HG02763 (cell line): ENCODE measurements around the gene TXNRD2.
"Not testable (repeated sequence)": the region's sequence is repeated elsewhere in the genome, so short reads cannot be mapped to it uniquely, and the experiment has no call there.

Experiments used
- ATAC-seq: cut with Tn5 transposase; IDR thresholded peaks from one replicate; pipeline ENCODE4 v1.9.1; 2021; ENCODE audit warnings: mild to moderate bottlenecking, moderate library complexity; ENCODE audit not compliant: unreplicated experiment

The TXNRD2 gene

DNA sequence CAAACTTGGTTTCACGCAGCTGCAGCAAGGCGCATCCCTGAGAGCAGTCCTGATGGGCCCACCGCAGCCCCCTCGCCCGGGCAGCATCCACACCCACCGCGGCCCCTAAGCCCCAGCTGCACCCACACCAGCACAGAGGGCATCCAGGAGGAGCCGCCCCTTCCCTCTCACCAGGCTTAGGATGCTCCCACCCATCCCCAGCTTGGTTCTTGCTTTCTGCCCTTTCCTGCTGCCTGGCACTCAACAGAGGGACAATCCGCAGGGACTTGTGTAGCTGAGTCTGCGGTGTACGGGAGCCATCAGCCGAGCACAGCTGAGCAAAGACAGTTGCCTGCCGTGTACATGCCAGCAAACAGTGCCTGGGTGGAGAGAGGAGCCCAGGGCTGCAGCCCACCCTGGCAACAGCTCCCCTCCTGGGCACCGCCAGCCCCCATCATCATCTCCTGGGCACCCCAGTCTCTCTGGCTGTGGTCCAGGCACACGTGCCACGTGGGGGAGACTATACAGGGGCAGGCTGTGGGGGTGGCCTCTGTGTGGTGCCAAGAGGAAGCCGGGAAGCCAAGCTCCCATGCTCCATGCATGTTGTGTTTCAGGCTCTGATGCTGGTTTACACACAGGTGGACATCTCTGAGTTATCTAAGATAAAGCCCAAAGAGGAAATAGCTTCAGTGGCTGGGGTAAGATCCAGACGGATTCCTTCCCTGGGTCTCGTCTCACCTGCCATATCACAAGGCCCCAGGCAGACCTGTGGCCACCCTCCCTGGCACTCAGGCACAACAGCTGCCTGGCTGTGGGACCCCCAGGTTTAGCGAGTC is 50.9 kb downstream of the TXNRD2 start:
- ATAC-seq: no peak

DNA sequence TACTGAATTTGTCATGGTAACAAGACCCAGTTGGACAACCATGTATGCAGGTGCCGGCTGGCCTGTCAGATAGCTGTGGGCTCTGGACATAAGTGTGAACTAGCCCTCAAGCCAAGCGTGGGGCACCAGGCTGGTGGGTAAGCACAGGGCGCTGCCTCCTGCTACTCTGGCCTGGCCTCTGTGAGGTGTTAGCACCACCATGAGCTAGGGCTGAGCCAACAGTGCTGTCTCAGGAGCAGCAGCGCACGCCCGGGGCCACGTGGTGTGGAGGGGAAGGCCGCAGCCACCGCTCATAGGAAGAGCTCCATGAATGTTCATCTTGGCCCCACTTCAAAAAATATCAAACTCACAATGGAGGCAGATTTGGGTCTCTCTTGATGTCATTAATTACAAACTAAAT is 51.7 kb downstream of the TXNRD2 start:
- ATAC-seq: no peak

DNA sequence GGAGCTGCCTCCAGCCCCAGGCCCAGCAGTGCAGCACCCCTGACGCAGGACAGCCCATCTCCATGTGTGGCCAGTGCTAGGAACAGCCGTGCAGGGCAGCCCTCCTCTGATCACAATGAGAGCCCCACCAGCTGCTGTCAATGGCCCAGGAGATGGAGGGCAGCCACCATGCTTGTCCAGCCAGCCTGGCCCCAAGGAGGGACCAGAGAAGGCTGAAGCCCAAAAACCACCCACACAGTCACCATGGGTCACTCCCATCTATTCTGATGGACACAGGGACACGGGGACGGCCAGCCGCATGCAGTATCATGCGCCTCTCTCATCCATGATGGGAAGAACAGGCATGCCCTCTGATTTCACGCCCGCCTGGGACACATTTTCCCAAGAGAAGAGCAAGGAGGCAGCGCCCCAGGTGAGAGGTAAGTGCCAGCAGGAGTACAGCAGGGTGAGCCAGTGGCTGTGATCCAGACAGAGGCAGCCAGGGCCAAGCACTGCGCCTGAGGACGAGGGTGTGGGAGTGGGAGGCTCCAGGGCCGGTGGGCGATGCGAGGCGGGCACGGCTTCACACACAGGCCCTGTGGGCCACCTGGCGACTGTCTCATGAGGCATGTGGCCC is 53.4 kb downstream of the TXNRD2 start:
- no peak for ATAC-seq

DNA sequence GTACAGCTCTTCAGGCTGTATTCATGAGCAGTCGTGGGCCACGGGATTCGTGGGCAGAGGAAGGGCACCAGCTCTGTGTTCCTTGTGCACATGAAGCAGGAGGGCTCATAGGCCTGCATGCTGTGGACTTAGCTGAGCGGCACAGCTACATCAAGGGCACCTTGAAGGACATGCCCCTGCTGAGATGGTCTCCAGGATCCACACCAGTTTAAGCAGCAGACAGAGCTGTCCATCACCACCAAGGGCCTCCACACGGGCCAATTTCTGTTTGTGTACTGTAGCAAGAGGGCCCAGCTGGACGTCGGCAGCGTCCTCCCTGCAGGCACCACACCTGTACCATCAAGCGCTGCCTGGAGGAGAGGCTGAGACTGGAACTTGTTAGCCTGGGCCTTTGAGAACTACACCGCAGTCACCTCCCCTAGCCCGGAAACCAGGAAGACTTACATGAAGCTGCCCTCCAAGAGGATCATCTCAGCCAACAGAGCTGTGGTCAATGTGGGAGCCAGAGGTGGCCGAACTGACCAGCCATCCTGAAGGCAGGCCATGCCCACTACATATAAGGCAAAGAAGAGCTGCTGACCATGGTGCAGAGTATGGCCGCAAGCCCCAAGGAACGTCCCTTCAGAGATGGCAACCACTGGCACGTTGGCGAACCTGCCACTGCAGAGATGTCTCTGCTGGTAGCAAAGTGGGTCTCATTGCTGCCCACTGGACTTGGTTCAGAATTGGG is 54.2 kb downstream of the TXNRD2 start:
- ATAC-seq: no peak

DNA sequence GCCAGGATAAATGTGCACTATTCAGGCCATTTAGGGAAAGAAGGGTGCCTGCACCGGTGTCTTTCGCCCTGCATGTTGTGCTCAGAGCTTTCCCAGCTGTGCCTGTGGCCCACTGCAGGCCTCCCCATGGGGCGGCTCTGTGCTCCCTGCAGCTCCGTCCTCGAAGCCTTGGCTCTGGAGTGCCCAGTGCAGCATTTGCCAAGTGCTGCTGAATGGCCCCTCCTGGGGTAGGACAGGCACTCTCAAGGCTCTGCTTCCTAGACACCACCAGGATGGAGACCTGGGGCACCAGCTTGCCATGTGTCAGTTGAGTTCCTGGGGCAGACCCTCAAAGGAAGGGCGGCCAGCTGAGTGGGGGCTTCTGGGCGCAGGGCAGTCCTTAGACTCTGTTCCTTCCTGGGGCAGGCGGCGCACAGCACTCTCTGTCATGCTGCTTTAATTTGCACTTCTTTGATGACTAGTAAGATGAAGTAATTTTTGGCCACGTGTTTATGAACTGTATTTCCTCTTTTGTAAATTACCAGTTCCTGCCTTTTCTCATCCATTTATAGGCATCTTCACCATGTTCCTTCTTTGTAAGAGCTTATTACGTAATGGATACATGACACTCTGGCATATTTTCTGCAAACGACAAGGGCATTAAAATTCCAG is 54.9 kb downstream of the TXNRD2 start:
- no peak for ATAC-seq

DNA sequence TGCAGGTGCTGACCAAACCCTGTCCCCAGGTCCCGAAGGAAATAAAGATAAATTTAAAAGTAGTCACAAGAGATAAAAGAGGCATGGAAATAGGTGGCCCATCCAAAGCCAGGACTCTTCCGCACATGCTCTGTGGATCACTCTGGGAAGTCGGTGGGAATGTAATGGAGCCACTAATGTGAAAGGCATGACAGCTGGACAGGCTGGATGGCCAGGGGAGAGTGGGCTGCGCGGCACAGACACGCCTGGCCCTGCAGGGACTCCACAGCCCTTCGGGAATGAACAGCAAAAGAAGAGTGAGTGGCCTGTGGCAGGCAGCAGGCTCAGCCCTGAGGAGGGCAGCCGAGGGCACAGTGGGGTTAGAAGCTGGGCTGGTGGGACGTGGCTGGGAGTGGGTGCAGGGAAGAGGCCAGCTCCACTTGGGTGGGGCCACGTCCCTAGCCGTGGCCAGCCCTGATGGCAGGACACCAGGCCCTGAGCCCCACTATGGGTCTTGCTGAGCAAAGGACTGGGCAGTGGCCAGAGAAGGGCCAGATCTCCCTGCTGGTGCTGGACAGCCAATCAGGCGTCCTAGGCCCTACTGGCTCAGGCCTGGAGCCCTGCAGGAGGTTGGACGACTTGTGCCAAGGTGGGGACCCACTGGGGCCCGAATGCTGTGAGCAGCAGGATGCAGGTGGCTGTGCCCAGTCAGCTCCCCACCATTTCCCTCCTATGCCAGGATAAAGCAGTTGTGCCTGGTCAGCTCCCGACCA is 55.6 kb downstream of the TXNRD2 start:
- ATAC-seq: no peak

DNA sequence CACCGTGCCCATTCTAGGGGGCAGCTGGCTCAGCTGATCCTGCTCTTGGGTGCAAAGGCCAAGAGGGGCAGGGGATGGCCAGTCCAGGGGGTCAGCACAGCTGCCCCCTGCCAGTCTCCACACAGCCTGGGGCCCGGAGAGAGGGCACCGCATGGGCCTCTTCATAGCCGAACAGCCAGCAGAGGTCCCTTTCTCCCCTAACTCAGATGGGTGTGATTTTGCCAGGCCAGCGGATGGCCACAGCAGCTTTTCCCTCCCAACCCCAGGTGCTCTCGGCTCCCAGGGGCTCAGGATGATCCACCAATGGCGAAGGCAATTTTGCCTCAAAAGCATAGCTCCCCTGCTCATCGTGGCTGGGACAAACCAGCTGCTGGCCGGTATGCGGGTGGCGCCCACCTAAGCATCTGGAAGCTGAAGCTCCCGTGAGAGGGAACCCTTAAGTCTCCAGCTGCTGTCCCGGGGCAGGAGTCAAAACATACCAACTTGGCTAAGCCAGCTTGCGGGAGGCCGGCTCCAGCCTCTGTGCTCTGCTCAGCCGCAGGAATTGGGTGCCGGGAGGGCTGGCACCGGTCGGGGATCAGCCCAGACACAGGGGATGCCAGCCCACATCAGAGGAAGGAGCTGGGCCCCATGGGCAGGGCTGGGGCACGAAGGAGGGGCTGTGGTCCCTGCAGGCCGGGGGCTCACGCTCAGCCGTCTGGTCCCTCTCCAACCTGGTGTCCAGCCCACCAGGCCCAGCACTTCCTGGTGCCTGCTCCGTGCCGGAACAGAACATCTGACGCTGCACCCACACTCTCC is 56.5 kb downstream of the TXNRD2 start:
- no peak for ATAC-seq

DNA sequence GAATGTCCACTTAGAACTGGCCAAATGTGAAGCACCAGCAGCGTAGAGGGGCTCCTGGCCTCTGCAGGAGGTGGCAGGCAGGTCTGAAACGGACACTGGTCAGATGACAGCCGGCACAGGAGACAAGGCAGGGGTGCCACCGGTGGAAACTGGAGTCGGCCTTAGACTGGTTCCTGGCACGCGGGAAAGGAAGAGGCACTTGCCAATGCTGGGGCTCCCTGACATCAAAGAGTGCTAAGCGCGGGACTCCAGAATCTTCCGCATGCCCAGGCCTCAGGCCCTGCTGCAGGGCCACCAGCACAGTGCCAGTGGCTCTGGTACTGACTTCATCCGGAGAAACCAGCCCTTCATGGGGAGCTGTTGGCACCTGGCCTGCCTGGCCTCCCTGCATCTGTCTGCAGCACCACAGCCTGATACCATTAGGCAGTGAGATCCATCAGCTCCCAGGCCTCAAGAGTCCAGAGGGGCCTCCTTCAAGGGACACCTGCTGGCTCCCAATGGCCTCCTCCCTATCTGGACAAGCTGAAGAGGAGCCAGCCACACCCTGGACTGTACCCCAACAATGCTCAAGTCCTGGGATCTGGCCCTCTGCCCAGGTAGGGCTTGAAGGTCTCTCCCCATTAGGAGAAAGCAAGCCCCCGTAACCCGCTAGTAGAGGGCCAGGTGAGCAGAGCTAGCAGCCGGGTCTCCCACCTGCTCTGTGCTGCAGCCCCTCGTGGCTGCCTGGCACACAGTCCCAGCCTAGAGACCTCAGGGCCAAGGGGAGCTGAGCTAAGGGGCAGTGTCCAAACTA is 57.3 kb downstream of the TXNRD2 start:
- no peak for ATAC-seq

DNA sequence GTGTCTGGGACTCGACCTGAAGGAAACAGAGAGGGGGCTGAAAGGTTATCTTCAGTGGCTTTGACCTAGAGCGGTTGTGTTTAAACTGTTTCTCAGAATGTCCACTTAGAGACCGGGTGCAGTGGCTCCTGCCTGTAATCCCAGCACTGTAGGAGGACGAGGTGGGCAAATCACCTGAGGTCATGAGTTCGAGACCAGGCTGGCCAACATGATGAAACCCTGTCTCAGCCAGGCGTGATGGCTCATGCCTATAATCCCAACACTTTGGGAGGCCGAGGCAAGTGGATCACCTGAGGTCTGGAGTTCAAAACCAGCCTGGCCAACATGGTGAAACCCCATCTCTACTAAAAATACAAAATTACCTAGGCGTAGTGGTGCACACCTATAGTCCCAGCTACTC is 58.2 kb downstream of the TXNRD2 start:
- ATAC-seq: not testable (repeated sequence)

DNA sequence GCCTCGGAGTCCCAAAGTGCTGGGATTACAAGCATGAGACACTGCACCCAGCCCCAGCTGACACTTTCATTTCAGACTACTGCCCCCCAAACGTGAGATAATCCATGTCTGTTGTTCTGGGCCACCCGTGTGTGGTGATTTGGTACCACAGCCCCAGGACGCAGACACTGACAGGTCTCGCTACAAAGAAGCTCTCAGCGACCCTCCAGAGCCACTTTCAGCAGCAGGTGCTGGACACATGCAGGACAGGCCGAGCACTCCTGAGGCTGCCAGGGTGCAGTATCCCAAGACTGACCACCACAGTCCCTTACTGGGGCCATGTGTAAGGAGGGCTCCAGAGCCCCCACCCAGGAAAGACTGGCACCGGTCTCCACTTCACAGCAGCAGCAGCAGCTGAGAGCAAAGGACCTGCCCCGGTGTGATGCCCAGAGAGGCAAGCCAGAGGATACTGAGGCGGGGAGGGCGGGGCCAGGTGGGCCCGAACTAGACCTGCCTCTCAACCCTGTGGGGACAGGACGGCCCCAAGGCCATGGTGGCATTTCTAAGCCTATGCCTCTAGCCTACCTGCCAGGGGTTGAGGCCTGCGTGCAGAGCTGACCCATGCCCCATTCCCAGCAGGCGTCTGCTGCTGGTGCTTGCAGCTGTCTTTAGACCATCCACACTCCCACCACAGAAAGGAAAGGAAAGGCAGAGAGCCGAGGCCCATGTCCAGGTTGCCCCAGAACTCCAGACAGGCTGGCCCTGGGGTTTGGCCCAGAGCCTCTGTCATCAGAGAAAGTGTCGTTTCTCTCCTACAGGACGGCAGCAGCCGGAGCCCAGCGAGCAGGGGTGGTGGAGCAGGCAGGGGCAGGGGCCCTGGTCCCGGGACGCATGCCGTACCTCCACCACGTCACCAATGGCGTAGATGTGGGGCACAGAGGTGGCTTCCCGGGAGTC is 58.9 kb downstream of the TXNRD2 start:
- ATAC-seq: no peak

DNA sequence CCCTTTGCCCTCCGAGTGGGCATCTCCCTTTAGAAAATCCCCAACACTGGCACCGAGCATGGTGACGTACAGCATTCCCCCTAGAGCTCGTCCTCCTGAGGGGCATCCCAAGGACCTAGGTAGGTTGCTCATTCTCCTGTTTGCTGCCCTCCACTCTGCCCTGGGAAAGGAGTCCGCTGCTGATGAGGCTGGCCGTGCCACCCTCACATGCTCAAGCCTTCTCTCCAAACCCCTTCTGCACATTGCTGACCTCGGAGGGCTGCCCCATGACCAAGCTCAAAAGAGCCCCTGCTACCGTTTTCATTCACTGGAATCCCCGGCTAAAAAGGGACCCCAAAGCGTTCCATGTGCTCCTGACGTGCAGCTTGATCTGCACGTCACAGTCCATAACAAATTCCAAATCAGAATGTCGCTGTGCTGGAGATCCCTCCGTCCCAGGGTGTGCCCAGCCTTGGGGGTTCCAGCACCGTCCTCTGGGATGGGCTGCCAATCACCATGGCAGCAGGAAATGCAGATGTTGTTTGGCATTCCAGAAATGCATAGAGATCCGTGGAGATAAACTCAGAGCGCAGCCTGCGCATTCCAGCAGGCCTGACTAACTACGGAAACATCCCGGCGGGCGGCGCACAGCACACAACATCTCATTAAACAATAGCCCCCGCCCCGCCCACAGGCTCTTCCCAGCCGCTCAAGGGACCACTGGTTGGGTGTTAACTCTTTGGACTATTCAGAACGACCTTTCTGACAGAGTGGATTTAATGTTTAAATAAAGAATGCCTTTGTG is 60.6 kb downstream of the TXNRD2 start:
- no peak for ATAC-seq

DNA sequence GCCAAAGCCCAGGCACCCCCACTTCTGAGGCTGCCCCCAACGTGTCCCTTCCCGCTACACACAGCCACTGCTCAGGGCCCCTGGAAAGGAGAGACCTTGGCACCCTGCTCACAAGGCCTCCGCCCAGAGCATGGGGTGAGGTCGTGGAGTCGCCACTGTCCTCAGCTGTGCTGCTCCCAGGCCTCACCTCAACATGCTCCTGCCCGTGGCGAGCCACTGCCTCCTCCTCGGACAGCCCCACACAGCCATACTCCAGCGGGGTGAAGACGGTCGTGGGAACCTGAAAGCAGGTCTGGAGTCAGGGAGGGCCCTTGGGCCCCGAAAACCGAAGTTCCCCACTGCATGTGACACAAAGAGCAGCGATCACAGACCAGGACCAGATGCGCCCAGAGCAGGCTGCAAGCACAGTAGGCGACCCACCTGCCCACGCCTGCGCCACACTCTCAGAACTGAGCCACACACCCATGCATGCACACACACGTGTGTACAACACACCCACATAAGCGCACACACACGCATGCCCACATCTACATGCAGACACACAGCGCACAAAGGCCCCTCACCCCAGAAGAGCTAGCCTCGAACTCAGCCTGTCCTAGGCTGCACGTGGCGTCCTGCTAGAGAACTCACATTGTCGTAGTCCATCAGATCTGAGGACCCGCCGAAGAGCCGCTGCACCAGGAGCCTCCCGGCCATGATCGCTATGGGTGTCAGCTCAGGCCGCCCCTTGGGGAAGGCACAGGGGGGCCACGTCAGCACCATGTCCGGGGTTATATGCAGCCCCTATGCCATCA is 61.4 kb downstream of the TXNRD2 start:
- no peak for ATAC-seq

DNA sequence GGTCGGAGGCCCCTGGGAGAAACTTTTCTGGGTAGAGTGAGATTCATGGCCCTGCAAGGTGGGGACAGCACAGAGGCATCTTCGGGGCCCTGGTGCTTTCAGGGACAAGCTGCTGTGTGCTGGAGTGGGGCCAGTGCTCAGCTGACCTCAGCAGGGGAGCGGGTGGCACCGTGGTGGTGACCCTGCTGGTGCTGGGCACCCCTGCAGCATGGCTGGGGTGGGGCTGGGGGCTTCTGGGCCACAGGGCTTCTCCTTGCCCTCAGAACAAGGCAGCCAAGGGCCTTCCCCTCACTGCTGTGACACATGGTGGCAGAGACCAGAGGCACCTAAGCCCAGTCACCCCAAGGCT is 62.0 kb downstream of the TXNRD2 start:
- ATAC-seq: no peak

DNA sequence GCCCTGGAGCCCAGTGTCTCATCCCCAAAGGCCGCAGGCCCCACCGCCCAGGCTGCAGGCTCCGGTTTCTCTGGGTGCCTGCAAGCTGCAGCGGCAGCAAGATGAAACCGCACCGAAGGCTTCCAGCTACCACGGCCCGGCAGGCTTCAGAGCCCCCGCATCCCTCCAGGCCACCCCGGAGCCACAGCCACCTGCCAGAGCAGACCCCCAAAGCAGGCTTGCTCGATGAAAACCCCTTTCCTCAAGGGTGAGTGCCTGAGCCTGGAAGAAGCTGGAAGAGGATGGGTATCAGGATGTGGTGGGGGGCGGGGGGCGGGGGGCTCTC is 62.4 kb downstream of the TXNRD2 start:
- no peak for ATAC-seq

DNA sequence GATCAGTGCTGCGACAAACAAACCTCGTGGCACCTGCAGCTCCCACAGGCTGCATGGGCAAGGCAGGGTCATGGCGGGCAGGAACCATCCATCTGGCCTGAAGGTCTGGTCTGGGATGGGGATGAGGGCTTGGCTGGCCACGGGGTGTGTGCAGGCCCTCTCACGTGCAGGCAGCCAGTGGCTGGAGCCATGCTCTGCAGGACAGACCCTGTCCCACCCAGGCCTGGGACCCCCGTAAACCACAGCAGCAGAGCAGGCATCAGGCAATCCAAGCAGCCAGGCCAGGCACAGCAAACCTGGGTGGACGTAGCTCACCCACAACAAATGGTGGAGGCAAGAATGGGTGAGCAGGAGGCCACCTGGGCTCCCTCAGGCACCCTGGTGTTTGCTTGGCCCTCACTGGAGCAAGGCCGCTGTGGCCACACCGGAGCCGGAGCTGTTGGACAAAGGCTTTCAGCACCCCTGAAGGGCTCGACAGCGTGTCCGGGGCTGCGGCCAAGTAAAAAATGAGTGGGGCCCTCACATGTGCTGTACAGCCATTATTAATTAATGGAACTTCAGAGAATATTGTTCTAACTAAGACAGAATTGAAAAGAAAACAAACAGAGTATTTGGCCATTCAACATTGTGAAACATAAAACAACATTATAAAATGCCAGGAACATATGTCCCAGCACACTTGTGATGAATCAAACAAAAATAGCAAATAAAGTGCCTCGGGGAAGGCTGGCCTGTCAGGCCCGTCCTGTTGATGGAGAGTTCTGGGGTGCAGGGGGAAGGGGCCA is 63.0 kb downstream of the TXNRD2 start:
- ATAC-seq: no peak
